IPS-NIHi7 (cell line): ENCODE measurements around the gene RPL36AL.

Experiments
- DNase-seq: peaks from one replicate; pipeline ENCODE4 v3.0.0; 2012; ENCODE audit warnings: mixed read lengths; ENCODE audit errors: extremely low spot score

Gene RPL36AL

DNA sequence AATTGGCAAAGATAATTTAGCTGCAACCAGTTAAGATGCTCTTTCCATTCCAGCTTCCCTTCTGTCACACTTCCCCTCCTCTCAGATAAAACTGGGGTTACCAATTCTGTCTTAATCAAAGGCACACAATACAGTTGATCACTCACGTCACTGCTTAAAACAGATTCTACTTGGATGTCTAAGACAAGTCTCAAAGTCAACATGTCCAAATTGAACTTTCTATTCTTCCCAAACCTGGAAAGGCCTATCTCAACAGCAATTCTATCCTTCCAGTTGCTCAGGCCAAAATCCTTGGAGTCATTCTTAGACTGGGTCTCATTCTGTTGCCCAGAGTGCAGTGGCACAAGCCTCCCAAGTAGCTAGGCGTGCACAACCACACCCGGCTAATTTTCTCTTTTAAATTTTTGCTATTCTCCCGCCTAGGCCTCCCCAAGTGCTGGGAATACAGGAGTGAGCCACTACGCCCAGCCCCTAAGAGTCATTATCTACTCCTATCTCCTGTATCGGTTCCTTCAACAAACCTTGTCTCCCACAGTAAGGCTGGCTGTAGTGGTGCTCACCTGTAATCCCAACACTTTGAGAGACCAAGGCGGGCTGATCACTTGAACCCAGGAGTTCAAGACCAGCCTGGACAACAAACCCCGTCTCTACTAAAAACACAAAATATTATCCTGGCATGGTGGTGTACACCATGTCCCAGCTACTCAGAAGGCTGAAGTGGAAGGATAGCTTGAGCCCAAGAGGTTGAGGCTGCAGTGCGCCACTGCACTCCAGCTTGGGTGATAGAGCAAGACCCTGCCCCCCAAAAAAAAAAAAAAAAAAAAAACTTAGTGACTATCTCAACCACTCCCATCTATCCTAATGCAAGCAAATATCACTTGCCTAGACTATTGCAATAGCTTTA, 39.0 kb downstream of the RPL36AL start:
- no peak for DNase-seq

DNA sequence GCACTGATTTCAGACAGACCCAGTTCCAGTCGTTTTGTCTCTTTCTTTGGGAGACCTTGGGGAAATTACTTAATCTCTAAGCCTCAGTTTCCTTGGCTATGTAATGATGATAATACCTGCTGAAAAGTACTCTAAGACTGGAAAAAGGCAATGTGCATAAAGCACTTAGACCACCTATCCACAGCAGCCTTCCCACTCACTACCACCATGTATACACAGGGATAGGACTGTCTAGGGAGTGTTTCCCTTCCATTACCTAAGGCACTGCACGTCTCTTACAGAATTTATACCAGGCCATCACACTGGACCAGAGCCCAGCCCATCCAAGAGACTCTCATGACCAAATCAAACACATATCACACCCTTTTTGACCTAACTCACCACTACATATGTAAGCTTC, 40.6 kb downstream of the RPL36AL start:
- DNase-seq = no peak

DNA sequence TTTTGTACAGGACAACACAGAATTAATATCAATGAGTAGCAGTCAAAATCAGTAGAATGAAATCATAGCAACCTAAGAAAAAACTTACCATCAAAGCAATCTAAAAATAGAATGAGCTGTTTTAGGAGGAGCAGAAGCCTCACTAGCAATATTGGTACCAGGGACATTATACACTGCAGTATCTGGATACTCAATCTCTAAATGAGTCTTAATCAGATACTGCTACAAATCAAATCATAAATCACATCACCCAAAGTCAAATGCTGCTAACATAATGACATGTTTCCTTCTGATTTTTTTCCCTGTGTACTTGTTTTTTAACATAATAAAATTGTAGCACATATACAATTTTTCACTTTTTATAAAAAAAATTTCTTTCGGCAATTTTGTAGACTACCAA, 42.3 kb downstream of the RPL36AL start:
- DNase-seq = no peak

DNA sequence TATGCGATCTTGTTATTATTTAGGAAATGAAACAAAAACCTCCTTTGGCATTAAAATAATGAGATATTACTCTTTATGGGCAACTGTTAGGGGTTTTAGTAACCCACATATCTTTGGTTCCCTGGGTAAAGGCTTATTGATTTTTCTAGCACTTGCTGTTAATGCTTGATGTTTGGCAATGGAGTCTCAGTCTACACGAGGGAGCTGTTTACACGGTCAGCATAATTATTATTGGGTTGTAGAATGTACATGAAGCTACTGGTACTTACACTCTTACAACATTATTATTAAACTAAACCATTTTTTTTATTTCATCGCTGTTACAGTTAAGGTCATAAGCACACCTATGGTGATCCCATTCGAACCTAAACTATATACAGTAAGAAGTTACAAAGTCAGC, 46.4 kb downstream of the RPL36AL start:
- DNase-seq = no peak

DNA sequence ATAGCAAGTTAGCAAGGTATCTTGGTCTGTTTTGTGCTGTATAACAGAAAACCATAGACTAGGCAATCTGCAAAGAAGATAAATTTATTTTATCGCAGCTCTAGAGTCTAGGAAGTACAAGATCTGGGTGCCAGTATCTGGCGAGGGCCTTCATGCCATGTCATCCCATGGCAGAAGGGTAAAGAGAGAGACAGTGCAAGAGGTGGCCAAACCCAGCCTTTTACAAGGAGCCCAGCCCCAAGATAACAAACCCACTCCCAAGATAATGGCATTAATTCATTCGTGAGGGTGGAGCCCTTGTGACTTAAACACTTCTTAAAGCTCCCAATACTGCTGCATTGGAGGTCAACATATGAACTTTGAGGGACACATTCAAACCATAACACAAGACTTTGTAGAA, 51.1 kb downstream of the RPL36AL start:
- DNase-seq = no peak
